ENCODE results near the gene H3-3A. TPM values are rescaled to one million over a fixed set of nuclear protein-coding genes. Genes with fewer than 3 reads are reported as not detected.

H3-3A gene
- total and polyA plus RNA-seq, 12 donors: 259 to 452 (median 317) TPM

GRCh38 chr1:226117330-226117729, 54.8 kb downstream of the H3-3A start:
- peaks cover 2 to 20% (median 10%) of the 10 kb centered on the region in 9 donors for H3K4me1 ChIP-seq
- intact Hi-C loops (cut with DNase I): loop anchor here in 1 of 10 donors (5.0 kb wide), 1 partner anchor 110 kb away; no protein-coding TSS in a partner anchor
- 80 to 86% methylated on average over 6 of the region's 6 CpGs for WGBS, 2 donors
- peaks cover 0 to 1% (median 0%) of the 10 kb centered on the region in 7 donors for H3K27me3 ChIP-seq
- no peak for TF ChIP-seq CTCF (IDR thresholded peaks at IDR 0.05)
- DNase-seq: no peak
- H3K4me3 ChIP-seq: no peak overlapping the region
- H3K27ac ChIP-seq: no peak overlapping the region
- H3K9me3 ChIP-seq: no peaks in the 10 kb centered on the region
- no peak for ATAC-seq
- H3K36me3 ChIP-seq: no peaks in the 10 kb centered on the region

GRCh38 chr1:226118357-226118756, 55.8 kb downstream of the H3-3A start:
- Histone ChIP-seq H3K4me3 (no peak overlapping the region), H3K4me1 (peaks cover 2 to 16% (median 13%) of the 10 kb centered on the region in 9 donors), H3K36me3 (no peaks in the 10 kb centered on the region), H3K27ac (no peak overlapping the region), H3K9me3 (no peaks in the 10 kb centered on the region), H3K27me3 (peaks cover 0 to 11% (median 0%) of the 10 kb centered on the region in 7 donors)
- DNase-seq: no peak
- intact Hi-C loops (cut with DNase I): loop anchor here in 1 of 10 donors (2.0 to 5.0 kb wide), 2 partner anchors 44 to 111 kb away; no protein-coding TSS in a partner anchor
- no peak for TF ChIP-seq CTCF (IDR thresholded peaks at IDR 0.05)
- no peak for ATAC-seq
- WGBS, 2 donors: 97 to 98% methylated on average over 4 of the region's 4 CpGs

GRCh38 chr1:226119169-226119568, 56.7 kb downstream of the H3-3A start:
- Histone ChIP-seq H3K4me3 (no peak overlapping the region), H3K36me3 (no peaks in the 10 kb centered on the region), H3K27ac (no peak overlapping the region), H3K9me3 (no peaks in the 10 kb centered on the region), H3K4me1 (peaks cover 2 to 15% (median 13%) of the 10 kb centered on the region in 9 donors), H3K27me3 (peaks cover 0 to 11% (median 0%) of the 10 kb centered on the region in 7 donors)
- TF ChIP-seq CTCF (IDR thresholded peaks at IDR 0.05): no peak
- no peak for DNase-seq
- 87 to 89% methylated on average over 6 of the region's 6 CpGs for WGBS, 2 donors
- ATAC-seq: no peak
- intact Hi-C loops (cut with DNase I): loop anchor here in 1 of 10 donors (2.0 to 5.0 kb wide), 2 partner anchors 44 to 112 kb away; no protein-coding TSS in a partner anchor

- no peak for TF ChIP-seq CTCF (IDR thresholded peaks at IDR 0.05)
- Histone ChIP-seq H3K36me3 (no peaks in the 10 kb centered on the region), H3K27ac (no peak overlapping the region), H3K4me3 (no peak overlapping the region), H3K4me1 (peaks cover 3 to 16% (median 13%) of the 10 kb centered on the region in 9 donors), H3K27me3 (peaks cover 0 to 11% (median 0%) of the 10 kb centered on the region in 7 donors), H3K9me3 (no peaks in the 10 kb centered on the region)
- intact Hi-C loops (cut with DNase I): loop anchor here (2.0 to 10.0 kb wide), 10 partner anchors 52 to 214 kb away; partner anchors contain the start of genes SDE2 (in 3 of the 10), H3-3A (in 2 of the 10) and ACBD3 (in 1 of the 10)
- DNase-seq (no peak), ATAC-seq (no peak)
- WGBS, 2 donors: 88 to 92% methylated on average over 5 of the region's 5 CpGs
Measured at GRCh38 chr1:226120398-226120797, 57.9 kb downstream of the H3-3A start.

Measured in heart right ventricle (tissue), 16 donors.